WTC11 (cell line): ENCODE results near the gene PXMP2.

Source experiments
- CTCF ChIP-seq: fragments of 200-600 bp; IDR thresholded peaks from 2 replicates; pipeline ENCODE4 v1.8.0; 2022; ENCODE audit warnings: antibody characterized with exemption
- ESRRA ChIP-seq: sonication (generic); formaldehyde crosslinking; IDR thresholded peaks from 2 replicates; pipeline ENCODE4 v1.8.1; 2022; ENCODE audit warnings: mild to moderate bottlenecking, missing genetic modification reagents, borderline replicate concordance
- TF ChIP-seq, protein P1 (sequence below): sonication (generic); formaldehyde crosslinking; conservative IDR thresholded peaks from 2 replicates; pipeline ENCODE4 v1.8.1; 2022; ENCODE audit warnings: mild to moderate bottlenecking, missing genetic modification reagents

- TF ChIP-seq, protein P1, sequence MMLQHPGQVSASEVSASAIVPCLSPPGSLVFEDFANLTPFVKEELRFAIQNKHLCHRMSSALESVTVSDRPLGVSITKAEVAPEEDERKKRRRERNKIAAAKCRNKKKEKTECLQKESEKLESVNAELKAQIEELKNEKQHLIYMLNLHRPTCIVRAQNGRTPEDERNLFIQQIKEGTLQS: no peak
- TF ChIP-seq CTCF: no peak
- TF ChIP-seq ESRRA (CRISPR knock-in tag): no peak
Observed at GRCh38 chr12:132649226-132649945, 38.0 kb upstream of the PXMP2 start.
